T-cell (primary cell): Measurements from ENCODE around the gene UBE2V1. TPM values are rescaled to one million over a fixed set of nuclear protein-coding genes. Genes with fewer than 3 reads are reported as not detected.

Experiments
- ATAC-seq, 4 experiments: fragments of 200-7000 bp in 3 of 4; fragments of 150-1000 bp in 1 of 4; cut with Tn5 transposase; replicated peaks in 1 of 4; 1 replicate in 3 of 4; 2 replicates in 1 of 4; pipeline ENCODE4 v1.10.0; 2021; ENCODE audit warnings: moderate library complexity in 3 of 4, mild to moderate bottlenecking in 2 of 4, moderate number of reproducible peaks in 1 of 4
- CTCF ChIA-PET, 2 donors: fragments of 300-600 bp; sonication (Branson Sonifier 250); formaldehyde crosslinking; loops; one replicate each; lab custom pipeline; 2022; ENCODE audit warnings: antibody characterized with exemption in 2 of 2; lab: Charles Lee
- POLR2A ChIA-PET, 2 donors: fragments of 300-600 bp; sonication (Branson Sonifier 250); formaldehyde crosslinking; loops; one replicate each; lab custom pipeline; 2022; ENCODE audit warnings: antibody characterized with exemption in 2 of 2; lab: Charles Lee
- DNase-seq, 35 experiments: peaks; one replicate each; pipeline versions ENCODE4 v3.0.0 to v3.0.0-alpha.2; 2013 to 2023
- H3K27ac ChIP-seq: one replicate; pipeline ENCODE4 v1.5.1; 2013; ENCODE audit warnings: low read length
- H3K27me3 ChIP-seq, 2 experiments: replicated peaks in 1 of 2; 1 replicate in 1 of 2; 2 replicates in 1 of 2; pipeline versions ENCODE4 v1.6.1 to v1.7.0; 2013; ENCODE audit warnings: low read length in 1 of 2, mixed read lengths in 1 of 2; ENCODE audit not compliant: control insufficient read depth in 2 of 2, insufficient read depth in 2 of 2; ENCODE audit errors: extremely low read depth in 1 of 2
- H3K36me3 ChIP-seq, 2 donors: 1 replicate in 1 of 2; 2 replicates in 1 of 2; pipeline versions ENCODE4 v1.6.1 to v1.7.0; 2013; ENCODE audit warnings: low read length in 1 of 2; ENCODE audit not compliant: control insufficient read depth in 2 of 2, insufficient read depth in 1 of 2; ENCODE audit errors: extremely low read depth in 1 of 2
- H3K4me1 ChIP-seq, 2 experiments: 1 replicate in 1 of 2; 2 replicates in 1 of 2; pipeline versions ENCODE4 v1.6.1 to v1.7.0; 2013; ENCODE audit warnings: low read length in 2 of 2, mixed read lengths in 1 of 2; ENCODE audit not compliant: insufficient read depth in 2 of 2, control insufficient read depth in 1 of 2; ENCODE audit errors: extremely low read depth in 1 of 2
- H3K4me3 ChIP-seq, 2 donors: 1 replicate in 1 of 2; 2 replicates in 1 of 2; pipeline versions ENCODE4 v1.5.1 to v1.7.0; 2013; ENCODE audit warnings: mild to moderate bottlenecking in 2 of 2, low read length in 1 of 2, moderate library complexity in 1 of 2; ENCODE audit not compliant: control insufficient read depth in 1 of 2; ENCODE audit errors: extremely low read depth in 1 of 2
- H3K9me3 ChIP-seq: 2 replicates; pipeline ENCODE4 v1.7.0; 2013
- H3K27ac Mint-ChIP-seq, 2 donors: one replicate each; pipeline ENCODE4 v1.8.0; 2020 to 2021; ENCODE audit warnings: mild to moderate bottlenecking in 2 of 2, mixed read lengths in 2 of 2
- H3K27me3 Mint-ChIP-seq, 2 donors: one replicate each; pipeline ENCODE4 v1.8.0; 2021 to 2022; ENCODE audit warnings: mixed read lengths in 2 of 2
- H3K36me3 Mint-ChIP-seq: one replicate; pipeline ENCODE4 v1.8.0; 2021; ENCODE audit warnings: mixed read lengths
- H3K4me1 Mint-ChIP-seq, 3 donors: one replicate each; pipeline ENCODE4 v1.8.0; 2020 to 2022; ENCODE audit warnings: mixed read lengths in 3 of 3, mild to moderate bottlenecking in 1 of 3
- H3K4me3 Mint-ChIP-seq, 3 donors: one replicate each; pipeline ENCODE4 v1.8.0; 2020 to 2022; ENCODE audit warnings: mild to moderate bottlenecking in 3 of 3, mixed read lengths in 3 of 3, moderate library complexity in 3 of 3
- H3K9me3 Mint-ChIP-seq, 3 donors: one replicate each; pipeline ENCODE4 v1.8.0; 2020 to 2022; ENCODE audit warnings: mixed read lengths in 3 of 3
- WGBS: methylation state at CpG from one replicate; pipeline ENCODE4 v1.1.5; 2013; ENCODE audit warnings: missing lambda C conversion rate; ENCODE audit not compliant: insufficient coverage; 5-methylcytosine and 5-hydroxymethylcytosine counted together
- total RNA-seq, 35 experiments: library from RNA in 6 of 35; stranded (reverse) in 6 of 35; fragments of 120-200 nt in 1 of 35; gene quantifications; one replicate each; pipeline versions ENCODE4 v1.2.1 to v1.2.4 and lab custom pipeline; 2013 to 2026

UBE2V1 gene
- total RNA-seq, 5 donors from 2014 or later (not counting 1 experiment from before 2014, with no cell fraction given): 107 to 194 (median 116) TPM

- Mint-ChIP-seq H3K4me3 (no peak overlapping the region), H3K36me3 (peaks cover 43% of the 10 kb centered on the region), H3K4me1 (peaks cover 20 to 32% (median 26%) of the 10 kb centered on the region in 3 donors), H3K27ac (peak overlapping the region; percentile 6 to 29), H3K27me3 (no peaks in the 10 kb centered on the region), H3K9me3 (no peaks in the 10 kb centered on the region)
- CTCF ChIA-PET: interaction anchor here (0.8 to 1.1 kb wide), 2 partner anchors 8 to 23 kb away, joined by 3 read pairs; no protein-coding TSS in a partner anchor
- H3K4me1 ChIP-seq: peaks cover 0 to 3% of the 10 kb centered on the region in 2 experiments
- no peak for DNase-seq
- POLR2A ChIA-PET: interaction anchor here in 1 of 2 donors (0.6 to 1.2 kb wide), 2 partner anchors 152 to 420 kb away, joined by 3 to 9 read pairs; no protein-coding TSS in a partner anchor
- no peak overlapping the region for H3K4me3 ChIP-seq
- no peak for ATAC-seq
- H3K36me3 ChIP-seq: peaks cover 5 to 60% of the 10 kb centered on the region in 2 donors
- H3K27me3 ChIP-seq: no peaks in the 10 kb centered on the region
- H3K27ac ChIP-seq: no peak overlapping the region
- no peaks in the 10 kb centered on the region for H3K9me3 ChIP-seq
- whole genome bisulfite sequencing: no CpG with 5 or more reads among the region's 4 CpGs
These were observed 20.5 kb downstream of the UBE2V1 start for GRCh38 chr20:50092436-50092835.

GRCh38 chr20:50089787-50090177 is 23.2 kb downstream of the UBE2V1 start:
- WGBS: 84% methylated on average over 2 of the region's 2 CpGs
- DNase-seq (no peak), ATAC-seq (no peak)
- ChIA-PET POLR2A (no interaction called here), CTCF (no interaction called here)
- no peaks in the 10 kb centered on the region for H3K9me3 Mint-ChIP-seq
- H3K27ac Mint-ChIP-seq: peak overlapping the region; percentile 57 to 75
- Histone ChIP-seq H3K4me3 (no peak overlapping the region), H3K27me3 (no peaks in the 10 kb centered on the region), H3K9me3 (no peaks in the 10 kb centered on the region), H3K27ac (no peak overlapping the region), H3K4me1 (peaks cover 7 to 17% of the 10 kb centered on the region in 2 experiments), H3K36me3 (peaks cover 5 to 38% of the 10 kb centered on the region in 2 donors)
- no peak overlapping the region for H3K4me3 Mint-ChIP-seq
- H3K27me3 Mint-ChIP-seq: no peaks in the 10 kb centered on the region
- peaks cover 38 to 42% (median 38%) of the 10 kb centered on the region in 3 donors for H3K4me1 Mint-ChIP-seq
- peaks cover 28% of the 10 kb centered on the region for H3K36me3 Mint-ChIP-seq

- Mint-ChIP-seq H3K27ac (peak overlapping the region; percentile 31 to 57), H3K27me3 (no peaks in the 10 kb centered on the region), H3K36me3 (peaks cover 23% of the 10 kb centered on the region), H3K4me3 (no peak overlapping the region), H3K9me3 (no peaks in the 10 kb centered on the region), H3K4me1 (peaks cover 41% of the 10 kb centered on the region in 3 donors)
- Histone ChIP-seq H3K27ac (no peak overlapping the region), H3K4me1 (peaks cover 7 to 17% of the 10 kb centered on the region in 2 experiments), H3K4me3 (no peak overlapping the region), H3K36me3 (peaks cover 5 to 33% of the 10 kb centered on the region in 2 donors), H3K27me3 (no peaks in the 10 kb centered on the region), H3K9me3 (no peaks in the 10 kb centered on the region)
- 67% methylated on average over 1 of the region's 5 CpGs for WGBS
- no peak for ATAC-seq
- ChIA-PET POLR2A (no interaction called here), CTCF (interaction anchor here in 1 of 2 donors (1.0 kb wide), 1 partner anchor 18 kb away, joined by 5 read pairs; no protein-coding TSS in a partner anchor)
- no peak for DNase-seq
These were observed 23.7 kb downstream of the UBE2V1 start for GRCh38 chr20:50089140-50089786.

GRCh38 chr20:50088022-50088421 is 24.9 kb downstream of the UBE2V1 start:
- H3K27ac Mint-ChIP-seq: peak overlapping the region in 1 of 2 donors; percentile 57
- peaks cover 20% of the 10 kb centered on the region for H3K36me3 Mint-ChIP-seq

GRCh38 chr20:50085481-50086365 is 27.2 kb downstream of the UBE2V1 start:
- H3K4me1 ChIP-seq: peaks cover 7 to 17% of the 10 kb centered on the region in 2 experiments
- Mint-ChIP-seq H3K36me3 (peaks cover 25% of the 10 kb centered on the region), H3K4me3 (peak overlapping the region; percentile 77 to 81 (median 77)), H3K4me1 (peaks cover 37 to 38% (median 38%) of the 10 kb centered on the region in 3 donors), H3K27ac (peak overlapping the region; percentile 82 to 93), H3K27me3 (no peaks in the 10 kb centered on the region), H3K9me3 (no peaks in the 10 kb centered on the region)
- no peaks in the 10 kb centered on the region for H3K27me3 ChIP-seq
- peaks cover 0 to 38% of the 10 kb centered on the region in 2 donors for H3K36me3 ChIP-seq
- H3K9me3 ChIP-seq: no peaks in the 10 kb centered on the region
- peak; percentile 82 to 86 (median 84) for ATAC-seq
- peak in 27 of 35 experiments; percentile 4 to 74 (median 23) for DNase-seq
- peak overlapping the region; percentile 1 for H3K27ac ChIP-seq
- 0% methylated on average over 3 of the region's 10 CpGs for WGBS
- ChIA-PET CTCF (interaction anchor here in 1 of 2 donors (0.6 to 2.6 kb wide), 6 partner anchors 8 to 30 kb away, joined by 3 to 21 read pairs (median 6); no protein-coding TSS in a partner anchor), POLR2A (no interaction called here)
- H3K4me3 ChIP-seq: peak overlapping the region; percentile 21 to 39

More at GRCh38 chr20:50088022-50088421, 24.9 kb downstream of the UBE2V1 start:
- WGBS: no CpG with 5 or more reads among the region's 2 CpGs
- H3K27me3 ChIP-seq: no peaks in the 10 kb centered on the region
- ChIA-PET CTCF (interaction anchor here in 1 of 2 donors (0.6 kb wide), 1 partner anchor 17 kb away, joined by 3 read pairs; no protein-coding TSS in a partner anchor), POLR2A (no interaction called here)
- H3K4me3 Mint-ChIP-seq: no peak overlapping the region
- H3K9me3 Mint-ChIP-seq: no peaks in the 10 kb centered on the region
- no peak overlapping the region for H3K27ac ChIP-seq
- H3K4me3 ChIP-seq: no peak overlapping the region
- peaks cover 41 to 45% (median 42%) of the 10 kb centered on the region in 3 donors for H3K4me1 Mint-ChIP-seq
- ATAC-seq (no peak), DNase-seq (no peak)
- peaks cover 5 to 35% of the 10 kb centered on the region in 2 donors for H3K36me3 ChIP-seq
- H3K9me3 ChIP-seq: no peaks in the 10 kb centered on the region
- H3K4me1 ChIP-seq: peaks cover 7 to 17% of the 10 kb centered on the region in 2 experiments
- no peaks in the 10 kb centered on the region for H3K27me3 Mint-ChIP-seq

- H3K4me3 Mint-ChIP-seq: peak overlapping the region; percentile 77 to 81 (median 77)
These were observed 27.8 kb downstream of the UBE2V1 start for GRCh38 chr20:50085146-50085480.

More at GRCh38 chr20:50085146-50085480, 27.8 kb downstream of the UBE2V1 start:
- Mint-ChIP-seq H3K4me1 (peaks cover 32 to 33% (median 32%) of the 10 kb centered on the region in 3 donors), H3K27ac (peak overlapping the region; percentile 82 to 93), H3K36me3 (peaks cover 20% of the 10 kb centered on the region), H3K9me3 (no peaks in the 10 kb centered on the region), H3K27me3 (no peaks in the 10 kb centered on the region)
- Histone ChIP-seq H3K9me3 (no peaks in the 10 kb centered on the region), H3K4me1 (peaks cover 7 to 17% of the 10 kb centered on the region in 2 experiments), H3K27me3 (no peaks in the 10 kb centered on the region), H3K4me3 (no peak overlapping the region), H3K36me3 (peaks cover 0 to 38% of the 10 kb centered on the region in 2 donors), H3K27ac (no peak overlapping the region)
- WGBS: 82% methylated on average over 5 of the region's 5 CpGs
- CTCF ChIA-PET: interaction anchor here in 1 of 2 donors (0.6 to 2.6 kb wide), 4 partner anchors 9 to 108 kb away, joined by 3 to 21 read pairs (median 6); no protein-coding TSS in a partner anchor
- POLR2A ChIA-PET: interaction anchor here in 1 of 2 donors (0.7 kb wide), 1 partner anchor 9 kb away, joined by 8 read pairs; no protein-coding TSS in a partner anchor
- no peak for ATAC-seq
- DNase-seq: no peak
